Measurements from ENCODE around the gene OR6X1. TPM values are rescaled to one million over a fixed set of nuclear protein-coding genes. Genes with fewer than 3 reads are reported as not detected.

Gene OR6X1
- total and polyA plus RNA-seq, 2 donors (not counting 1 experiment from before 2014, with no cell fraction given), result not detected

GRCh38 chr11:123742031-123742723 lies 12.1 kb downstream of the OR6X1 start:
- Mint-ChIP-seq H3K27me3 (peaks cover 11% of the 10 kb centered on the region), H3K4me1 (peaks cover 37% of the 10 kb centered on the region), H3K27ac (peak overlapping the region; percentile 96), H3K9me3 (ENCODE audit: insufficient read depth) (no peaks in the 10 kb centered on the region), H3K4me3 (peak overlapping the region; percentile 98)
- Histone ChIP-seq H3K79me2 (ENCODE audit: control insufficient read depth, insufficient read depth, low read length) (peaks cover 41% of the 10 kb centered on the region), H3K4me1 (ENCODE audit: control insufficient read depth in 2 of 2, insufficient read depth in 2 of 2, low read length in 2 of 2) (peaks cover 20 to 21% of the 10 kb centered on the region in 2 donors), H4K20me1 (ENCODE audit: control insufficient read depth, insufficient read depth, low read length, poor library complexity, severe bottlenecking) (no peaks in the 10 kb centered on the region), H3K9me3 (ENCODE audit: control extremely low read depth in 1 of 3, control insufficient read depth in 2 of 3, insufficient read depth in 1 of 3, low read length in 2 of 3) (no peaks in the 10 kb centered on the region), H3K27me3 (replicated peaks in 1 of 4; ENCODE audit: control extremely low read depth in 1 of 4, control insufficient read depth in 3 of 4, insufficient read depth in 4 of 4, low read length in 3 of 4) (peaks cover 0 to 9% (median 0%) of the 10 kb centered on the region in 4 experiments), H3K27ac (ENCODE audit: low read length in 2 of 2) (peak overlapping the region; percentile 59 to 84), H3K36me3 (replicated peaks in 1 of 2; ENCODE audit: control extremely low read depth in 1 of 2, control insufficient read depth in 1 of 2, extremely low read depth in 1 of 2, insufficient read depth in 2 of 2, low read length in 1 of 2) (peaks cover 0 to 7% of the 10 kb centered on the region in 2 experiments), H3K9ac (ENCODE audit: low read length) (peak overlapping the region; percentile 81), H3K4me2 (replicated peaks; ENCODE audit: low read depth, low read length, poor library complexity, severe bottlenecking) (peak overlapping the region; percentile 76), H2AFZ (ENCODE audit: insufficient read depth, low read depth, low read length, poor library complexity, severe bottlenecking) (peak overlapping the region; percentile 98), H3K4me3 (ENCODE audit: control extremely low read depth in 1 of 5, extremely low read depth in 1 of 5, insufficient read depth in 1 of 5, low read depth in 2 of 5, low read length in 4 of 5) (peak overlapping the region; percentile 73 to 96 (median 82))
- ChIA-PET POLR2A (no interaction called here), CTCF (interaction anchor here (0.7 kb wide), 1 partner anchor 946 kb away, joined by 3 read pairs; no protein-coding TSS in a partner anchor)
- DNase-seq (no peak), ATAC-seq (ENCODE audit: low read depth) (no peak)
- WGBS (ENCODE audit: insufficient coverage), result 100% methylated on average over 2 of the region's 12 CpGs
- no peak for TF ChIP-seq EZH2 (IDR thresholded peaks at IDR 0.05; ENCODE audit: borderline replicate concordance, insufficient read depth, low read depth, low read length, poor library complexity, severe bottlenecking)
- TF ChIP-seq, protein P1, sequence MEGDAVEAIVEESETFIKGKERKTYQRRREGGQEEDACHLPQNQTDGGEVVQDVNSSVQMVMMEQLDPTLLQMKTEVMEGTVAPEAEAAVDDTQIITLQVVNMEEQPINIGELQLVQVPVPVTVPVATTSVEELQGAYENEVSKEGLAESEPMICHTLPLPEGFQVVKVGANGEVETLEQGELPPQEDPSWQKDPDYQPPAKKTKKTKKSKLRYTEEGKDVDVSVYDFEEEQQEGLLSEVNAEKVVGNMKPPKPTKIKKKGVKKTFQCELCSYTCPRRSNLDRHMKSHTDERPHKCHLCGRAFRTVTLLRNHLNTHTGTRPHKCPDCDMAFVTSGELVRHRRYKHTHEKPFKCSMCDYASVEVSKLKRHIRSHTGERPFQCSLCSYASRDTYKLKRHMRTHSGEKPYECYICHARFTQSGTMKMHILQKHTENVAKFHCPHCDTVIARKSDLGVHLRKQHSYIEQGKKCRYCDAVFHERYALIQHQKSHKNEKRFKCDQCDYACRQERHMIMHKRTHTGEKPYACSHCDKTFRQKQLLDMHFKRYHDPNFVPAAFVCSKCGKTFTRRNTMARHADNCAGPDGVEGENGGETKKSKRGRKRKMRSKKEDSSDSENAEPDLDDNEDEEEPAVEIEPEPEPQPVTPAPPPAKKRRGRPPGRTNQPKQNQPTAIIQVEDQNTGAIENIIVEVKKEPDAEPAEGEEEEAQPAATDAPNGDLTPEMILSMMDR (IDR thresholded peaks at IDR 0.05), result no peak
- intact Hi-C loops (cut with micrococcal nuclease), result loop anchor here (5.0 kb wide), 2 partner anchors 880 to 1060 kb away; partner anchors contain the start of genes MSANTD2 and TBRG1

Data from B cell (primary cell).